ENCODE measurements around the gene PEX14.

PEX14 gene

DNA sequence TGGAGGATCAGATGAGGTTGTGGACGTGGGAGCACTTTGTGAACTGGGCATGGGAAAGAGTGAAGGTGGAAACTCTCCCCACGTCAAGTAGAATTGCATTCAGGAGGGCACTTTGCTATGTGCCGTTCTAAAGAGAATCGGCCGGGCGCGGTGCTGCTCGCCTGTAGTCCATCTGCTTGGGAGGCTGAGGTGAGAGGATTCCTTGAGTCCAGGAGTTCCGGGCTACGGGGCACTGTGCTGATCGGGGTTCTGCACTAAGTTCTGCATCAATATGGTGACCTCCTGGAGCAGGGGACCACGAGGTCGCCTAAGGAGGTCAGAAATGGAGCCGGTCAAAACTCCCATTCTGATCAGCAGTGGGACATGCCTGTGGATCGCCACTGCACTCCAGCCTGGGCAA is 141.9 kb downstream of the PEX14 start:
- FAIRE-seq: no peak
- DNase-seq (ENCODE audit: insufficient read length, low spot score): no peak
- TF ChIP-seq, protein P1, sequence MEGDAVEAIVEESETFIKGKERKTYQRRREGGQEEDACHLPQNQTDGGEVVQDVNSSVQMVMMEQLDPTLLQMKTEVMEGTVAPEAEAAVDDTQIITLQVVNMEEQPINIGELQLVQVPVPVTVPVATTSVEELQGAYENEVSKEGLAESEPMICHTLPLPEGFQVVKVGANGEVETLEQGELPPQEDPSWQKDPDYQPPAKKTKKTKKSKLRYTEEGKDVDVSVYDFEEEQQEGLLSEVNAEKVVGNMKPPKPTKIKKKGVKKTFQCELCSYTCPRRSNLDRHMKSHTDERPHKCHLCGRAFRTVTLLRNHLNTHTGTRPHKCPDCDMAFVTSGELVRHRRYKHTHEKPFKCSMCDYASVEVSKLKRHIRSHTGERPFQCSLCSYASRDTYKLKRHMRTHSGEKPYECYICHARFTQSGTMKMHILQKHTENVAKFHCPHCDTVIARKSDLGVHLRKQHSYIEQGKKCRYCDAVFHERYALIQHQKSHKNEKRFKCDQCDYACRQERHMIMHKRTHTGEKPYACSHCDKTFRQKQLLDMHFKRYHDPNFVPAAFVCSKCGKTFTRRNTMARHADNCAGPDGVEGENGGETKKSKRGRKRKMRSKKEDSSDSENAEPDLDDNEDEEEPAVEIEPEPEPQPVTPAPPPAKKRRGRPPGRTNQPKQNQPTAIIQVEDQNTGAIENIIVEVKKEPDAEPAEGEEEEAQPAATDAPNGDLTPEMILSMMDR (IDR thresholded peaks at IDR 0.05; ENCODE audit: insufficient read depth, missing control alignments): no peak

DNA sequence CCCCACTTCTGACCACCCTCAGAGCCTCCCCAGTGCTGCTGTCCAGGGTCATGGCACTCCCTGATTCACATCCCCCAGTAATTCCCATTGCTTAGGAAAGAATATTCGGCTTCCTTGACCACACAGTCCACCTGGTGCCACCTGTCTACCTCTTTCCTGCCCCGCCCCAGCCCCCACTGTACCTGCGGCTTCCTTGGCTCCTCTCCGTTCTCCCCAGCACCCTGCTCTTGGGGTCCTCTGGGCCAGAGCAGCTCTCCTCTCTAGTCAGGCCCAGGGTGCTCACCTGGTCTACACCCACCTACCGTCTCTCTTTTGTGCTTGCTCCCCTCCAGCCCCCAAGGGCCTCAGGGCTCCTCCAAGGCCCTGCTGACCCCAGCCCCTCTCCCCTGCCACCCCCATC is 142.6 kb downstream of the PEX14 start:
- DNase-seq (ENCODE audit: insufficient read length, low spot score) (no peak), FAIRE-seq (no peak)
- TF ChIP-seq, protein P1 (IDR thresholded peaks at IDR 0.05; ENCODE audit: insufficient read depth, missing control alignments): no peak

DNA sequence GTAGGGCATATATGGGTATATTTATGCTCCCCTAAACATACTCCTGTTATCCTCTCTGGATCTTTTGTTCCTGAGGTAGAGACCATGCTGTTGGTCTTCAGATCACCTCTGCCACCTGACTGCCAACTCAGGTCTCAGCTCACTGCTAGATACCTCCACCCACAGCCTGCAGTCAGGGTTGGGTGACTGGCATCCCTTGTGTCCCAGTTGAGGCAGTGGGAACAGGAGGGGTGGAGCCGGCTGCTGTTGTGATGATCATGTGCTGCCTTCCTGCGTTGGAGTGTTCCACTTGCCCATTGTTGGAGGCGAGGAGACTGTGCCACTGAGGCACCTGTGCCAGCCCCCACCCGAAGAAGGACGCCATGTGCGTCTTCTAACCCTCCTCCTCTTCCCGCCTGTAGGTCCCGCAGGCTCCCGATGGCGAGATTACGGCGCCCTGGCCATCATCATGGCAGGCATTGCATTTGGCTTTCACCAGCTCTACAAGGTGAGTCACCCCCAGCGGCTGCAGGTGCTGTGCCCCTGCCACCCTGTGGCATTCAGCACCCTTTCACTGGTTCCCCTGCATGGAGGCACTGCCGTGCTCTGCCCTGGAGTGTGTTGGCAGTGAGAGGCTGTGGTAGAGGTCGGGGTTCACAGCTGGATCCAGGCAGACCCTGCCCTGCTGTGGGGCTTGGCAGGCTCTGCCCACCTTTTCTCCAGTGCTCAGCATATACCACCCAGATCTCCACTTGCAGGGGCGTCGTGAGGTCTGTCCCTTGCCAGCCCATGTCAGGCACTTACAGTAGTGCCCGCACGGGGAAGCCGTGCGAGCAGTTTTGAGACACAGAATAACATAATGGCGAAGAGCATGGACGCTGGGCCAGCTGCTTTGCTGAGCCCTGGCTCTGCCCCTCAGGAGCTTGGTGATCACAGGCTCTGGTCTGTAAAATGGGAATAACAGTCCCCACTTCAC is 143.5 kb downstream of the PEX14 start:
- FAIRE-seq: no peak
- no peak for DNase-seq (ENCODE audit: insufficient read length, low spot score)
- TF ChIP-seq, protein P1 (IDR thresholded peaks at IDR 0.05; ENCODE audit: insufficient read depth, missing control alignments): no peak

DNA sequence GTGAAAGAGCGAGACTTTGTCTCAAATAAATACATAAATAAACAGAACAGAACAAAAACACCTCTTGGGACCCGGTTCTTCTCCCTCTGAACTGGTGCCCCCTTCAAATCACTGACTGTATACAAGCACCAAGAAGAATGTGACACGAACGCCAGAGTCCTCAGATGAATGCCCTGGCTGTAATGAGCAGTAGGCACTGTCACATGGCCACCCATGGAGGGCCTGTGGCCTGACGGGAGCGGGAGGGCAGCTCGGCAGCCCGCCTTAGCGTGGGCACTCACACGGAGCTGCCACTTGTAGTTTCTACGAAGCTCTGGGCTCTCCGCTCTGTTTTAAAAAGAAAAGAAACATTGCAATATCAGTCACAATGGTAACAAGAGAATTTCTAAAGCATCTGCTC is 146.0 kb downstream of the PEX14 start:
- TF ChIP-seq, protein P1 (IDR thresholded peaks at IDR 0.05; ENCODE audit: insufficient read depth, missing control alignments): no peak
- DNase-seq (ENCODE audit: insufficient read length, low spot score) (no peak), FAIRE-seq (no peak)

DNA sequence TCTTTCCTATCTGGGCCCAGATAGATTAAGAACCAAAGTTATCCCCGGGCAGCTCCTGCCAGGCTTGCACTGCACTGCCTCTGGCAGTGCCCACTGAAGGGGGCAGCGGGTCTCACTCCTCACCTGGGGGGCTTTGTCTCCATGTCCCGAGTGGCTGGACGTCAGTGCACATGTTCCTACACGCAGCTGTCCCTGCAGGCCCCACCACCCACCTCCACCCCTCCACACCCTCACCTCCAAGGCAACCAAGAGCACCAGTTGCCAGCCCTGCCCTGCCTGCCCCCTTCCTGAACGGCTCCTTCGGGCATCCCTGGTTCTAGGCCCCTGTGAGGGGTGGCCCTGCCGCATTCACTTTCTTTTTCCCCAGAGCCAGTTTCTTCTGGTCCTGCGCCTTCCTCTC is 147.2 kb downstream of the PEX14 start:
- TF ChIP-seq, protein P1 (IDR thresholded peaks at IDR 0.05; ENCODE audit: insufficient read depth, missing control alignments): no peak
- no peak for DNase-seq (ENCODE audit: insufficient read length, low spot score)
- no peak for FAIRE-seq

DNA sequence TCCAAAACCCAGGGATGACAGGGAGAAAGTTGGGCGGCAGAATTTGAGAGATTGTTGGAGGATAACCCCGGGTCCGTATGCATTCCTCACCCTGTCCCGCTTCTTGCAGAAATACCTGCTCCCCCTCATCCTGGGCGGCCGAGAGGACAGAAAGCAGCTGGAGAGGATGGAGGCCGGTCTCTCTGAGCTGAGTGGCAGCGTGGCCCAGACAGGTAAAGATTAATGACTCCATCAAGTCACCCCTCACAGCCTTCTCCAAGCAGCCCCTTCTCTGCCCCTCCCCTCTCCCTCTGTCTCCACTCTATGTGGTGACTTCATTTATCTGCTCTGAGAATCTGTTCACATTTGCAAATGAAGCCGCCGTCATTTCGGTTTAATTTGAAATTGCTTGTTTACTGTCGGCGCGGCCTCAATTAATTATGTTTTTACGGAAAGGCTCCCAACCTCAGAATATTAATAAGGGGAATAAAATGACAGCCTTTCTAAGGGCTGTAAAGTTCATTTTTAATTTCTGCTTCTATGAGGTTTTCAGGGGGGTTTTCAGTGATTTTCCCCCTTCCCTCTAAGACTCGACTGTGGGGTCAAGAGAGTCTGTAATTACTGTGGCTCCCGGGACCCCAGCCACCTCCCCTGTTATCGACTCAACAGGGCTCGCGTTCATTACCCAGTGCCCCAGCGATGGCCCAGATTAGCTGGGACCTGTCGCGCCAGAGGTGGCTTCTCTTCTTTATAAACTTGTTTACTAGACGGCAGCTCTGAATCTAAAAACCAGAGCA is 148.3 kb downstream of the PEX14 start:
- DNase-seq (ENCODE audit: insufficient read length, low spot score) (no peak), FAIRE-seq (no peak)
- TF ChIP-seq, protein P1 (IDR thresholded peaks at IDR 0.05; ENCODE audit: insufficient read depth, missing control alignments): no peak

Data from D721Med (cell line).